HTERT RPE-1 (cell line): ENCODE measurements around the gene PRSS53.

Experiments
- in situ Hi-C: fragments of 300-500 bp; cut with MboI; formaldehyde crosslinking; loops from 4 replicates; pipeline ENCODE4 v1.14.3; 2020; ENCODE audit warnings: low sequenced_read_pairs

PRSS53 gene

DNA sequence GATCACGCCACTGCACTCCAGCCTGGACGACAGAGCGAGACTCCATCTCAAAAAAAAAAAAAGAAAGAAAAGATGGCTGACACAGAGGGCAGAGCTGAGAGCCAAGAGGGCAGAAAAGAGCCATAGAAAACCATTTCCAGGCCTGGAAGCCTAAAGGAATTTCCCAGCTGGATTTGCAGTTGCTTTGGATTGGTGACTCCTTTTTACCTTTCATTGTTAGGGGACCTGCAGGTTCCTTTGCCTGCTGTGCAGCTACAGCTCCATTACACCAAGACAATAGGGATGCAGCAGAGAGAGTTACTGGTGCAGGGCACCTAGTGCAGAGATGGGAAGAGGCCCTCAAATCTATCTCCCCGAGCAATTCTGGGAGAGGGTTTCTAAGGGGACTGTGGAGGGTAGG lies 33.1 kb downstream of the PRSS53 start:
- in situ Hi-C loops: no loop called here

DNA sequence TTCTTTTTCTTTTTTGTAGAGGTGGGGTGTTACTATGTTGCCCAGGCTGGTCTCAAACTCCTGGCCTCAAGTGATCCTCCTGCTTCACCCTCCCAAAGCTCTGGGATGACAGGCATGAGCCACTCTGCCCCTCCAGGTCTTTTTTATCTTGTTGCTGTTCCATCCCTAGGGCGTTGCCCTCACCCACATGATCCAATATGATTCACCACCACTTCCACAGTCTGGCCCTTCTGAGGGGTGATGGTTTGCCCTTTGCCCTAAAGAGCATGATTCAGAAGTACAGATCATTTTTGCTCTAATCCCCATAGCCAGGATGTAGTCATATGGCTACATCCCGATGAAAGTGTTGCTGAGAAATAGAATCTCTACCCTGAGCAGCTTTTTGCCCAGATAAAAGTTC lies 36.6 kb downstream of the PRSS53 start:
- in situ Hi-C loops: no loop called here

DNA sequence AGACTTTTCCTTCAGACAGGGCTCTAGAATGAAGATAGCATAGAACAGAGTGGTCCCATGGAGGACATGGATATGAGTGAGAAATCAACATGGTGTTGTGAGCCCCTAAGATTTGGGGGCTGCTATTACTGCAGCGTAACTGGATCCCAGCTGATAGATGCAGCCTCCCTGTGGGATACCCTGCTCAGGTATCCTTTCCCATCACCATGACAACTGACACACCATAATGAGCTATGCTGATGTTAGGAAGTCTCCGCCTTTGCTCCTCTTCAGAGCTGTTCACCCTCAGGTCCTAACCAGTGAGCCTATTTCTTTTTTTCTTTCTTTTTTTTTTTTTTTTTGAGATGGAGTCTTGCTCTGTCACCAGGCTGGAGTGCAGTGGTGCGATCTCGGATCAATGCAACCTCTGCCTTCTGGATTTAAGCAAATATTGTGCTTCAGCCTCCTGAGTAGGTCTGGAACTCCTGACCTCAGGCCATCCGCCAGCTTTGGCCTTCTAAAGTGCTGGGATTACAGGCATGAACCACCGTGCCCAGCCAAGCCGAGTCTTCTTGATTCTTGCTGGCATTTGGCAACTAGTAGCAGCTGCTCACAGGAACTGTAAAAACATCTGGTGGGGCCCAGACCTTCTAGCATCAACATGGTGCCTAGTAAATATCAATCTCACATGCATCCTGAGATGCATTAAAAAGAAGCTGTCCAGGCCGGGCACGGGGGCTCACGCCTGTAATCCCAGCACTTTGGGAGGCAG lies 38.3 kb downstream of the PRSS53 start:
- in situ Hi-C loops: no loop called here

DNA sequence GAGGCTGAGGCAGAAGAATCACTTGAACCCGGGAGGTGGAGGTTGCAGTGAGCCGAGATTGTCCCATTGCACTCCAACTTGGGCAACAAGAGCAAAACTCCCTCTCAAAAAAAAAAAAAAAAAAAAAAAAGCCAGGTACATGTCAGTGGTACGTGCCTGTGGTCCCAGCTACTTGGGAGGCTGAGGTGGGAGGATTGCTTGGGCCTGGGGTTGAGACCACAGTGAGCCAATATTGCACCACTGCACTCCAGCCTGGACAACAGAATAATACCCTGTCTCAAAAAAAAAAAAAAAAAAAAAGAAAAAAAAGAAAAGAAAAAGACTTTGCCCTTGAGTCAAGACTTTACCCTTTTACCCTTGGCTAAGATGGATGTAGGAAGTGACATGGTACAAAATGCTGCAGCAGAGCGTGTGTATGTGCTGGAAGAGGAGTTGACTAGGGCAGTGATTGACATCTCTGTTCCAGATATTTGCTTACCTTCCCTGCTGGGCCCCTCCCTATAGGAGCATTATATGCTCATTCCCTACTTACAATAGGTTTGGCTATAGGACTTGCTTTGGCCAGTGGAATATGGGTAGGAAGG lies 44.8 kb downstream of the PRSS53 start:
- in situ Hi-C loops: no loop called here

DNA sequence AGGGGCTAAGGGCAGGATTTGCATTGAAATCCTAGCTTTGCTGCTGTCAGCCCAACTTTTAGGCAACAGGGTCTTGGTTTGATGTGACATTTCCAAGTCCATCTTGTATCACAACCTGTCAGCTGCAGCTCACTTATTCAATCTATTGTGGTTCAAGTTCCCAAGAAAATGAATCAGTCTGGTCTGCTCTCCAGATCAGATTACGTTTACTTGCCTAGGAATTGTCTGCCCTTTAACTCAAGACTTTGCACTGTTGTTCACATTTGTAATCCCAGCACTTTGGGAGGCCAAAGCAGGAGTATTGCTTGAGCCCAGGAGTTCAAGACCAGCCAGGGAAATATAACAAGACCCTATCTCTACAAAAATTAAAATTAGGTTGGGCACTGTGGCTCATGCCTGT lies 45.4 kb downstream of the PRSS53 start:
- in situ Hi-C loops: no loop called here

DNA sequence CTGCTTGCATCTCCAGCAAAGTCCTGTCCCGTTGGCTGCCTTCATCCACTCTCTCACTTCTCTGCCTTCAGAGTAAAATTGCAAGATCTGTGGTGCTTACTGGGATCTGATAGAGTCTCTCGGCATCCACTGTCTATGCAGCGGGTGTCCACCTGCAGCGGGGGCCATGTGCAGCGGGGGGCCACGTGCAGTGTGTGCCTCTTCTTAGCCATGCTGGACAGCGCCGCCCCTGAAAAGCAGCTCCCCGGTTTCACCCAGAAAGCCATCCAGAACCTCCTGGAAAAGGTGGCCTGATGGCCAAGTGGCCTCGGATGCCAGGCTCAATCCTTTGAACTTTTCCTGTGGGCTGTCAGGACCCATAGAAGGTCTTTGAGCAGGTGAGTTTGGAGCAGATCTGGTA lies 45.9 kb downstream of the PRSS53 start:
- in situ Hi-C loops: no loop called here

DNA sequence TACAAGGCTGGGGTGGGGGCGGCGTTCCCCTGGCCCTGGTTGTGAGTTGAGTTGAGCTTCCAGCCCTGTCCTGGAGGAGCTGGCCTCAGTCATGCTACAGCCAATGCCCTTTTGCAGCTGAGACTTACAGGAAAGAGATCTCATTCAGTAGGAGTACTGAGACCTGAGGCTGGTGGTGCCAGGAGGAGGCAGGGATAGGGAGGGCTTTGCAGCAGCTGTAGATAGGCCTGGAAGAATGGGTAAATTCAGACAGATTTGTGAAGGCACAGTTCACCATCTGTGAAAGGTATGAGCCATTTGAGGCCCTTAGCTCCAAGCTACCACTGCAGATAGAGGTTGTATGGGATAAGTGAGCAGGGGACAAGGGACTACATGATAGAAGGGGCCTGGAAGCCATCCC lies 49.8 kb downstream of the PRSS53 start:
- in situ Hi-C loops: no loop called here

DNA sequence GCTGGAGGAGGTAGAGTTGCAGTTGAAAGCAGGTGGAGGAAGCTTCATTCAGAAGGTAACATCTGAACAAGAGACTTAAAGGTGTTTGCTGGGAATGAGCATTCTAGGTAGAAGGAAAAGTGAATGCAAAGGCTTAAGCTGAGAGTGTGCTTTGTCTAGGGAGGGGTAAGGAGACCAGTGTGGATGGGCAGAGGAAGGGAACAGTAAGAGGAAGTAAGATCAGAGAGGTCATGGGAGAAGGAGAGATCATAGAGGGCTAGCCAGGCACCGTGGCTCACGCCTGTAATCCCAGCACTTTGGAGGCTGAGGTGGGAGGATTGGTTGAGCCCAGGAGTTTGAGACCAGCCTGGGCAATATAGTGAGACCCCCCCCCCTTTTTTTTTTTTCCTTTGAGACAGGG lies 52.1 kb downstream of the PRSS53 start:
- in situ Hi-C loops: no loop called here

DNA sequence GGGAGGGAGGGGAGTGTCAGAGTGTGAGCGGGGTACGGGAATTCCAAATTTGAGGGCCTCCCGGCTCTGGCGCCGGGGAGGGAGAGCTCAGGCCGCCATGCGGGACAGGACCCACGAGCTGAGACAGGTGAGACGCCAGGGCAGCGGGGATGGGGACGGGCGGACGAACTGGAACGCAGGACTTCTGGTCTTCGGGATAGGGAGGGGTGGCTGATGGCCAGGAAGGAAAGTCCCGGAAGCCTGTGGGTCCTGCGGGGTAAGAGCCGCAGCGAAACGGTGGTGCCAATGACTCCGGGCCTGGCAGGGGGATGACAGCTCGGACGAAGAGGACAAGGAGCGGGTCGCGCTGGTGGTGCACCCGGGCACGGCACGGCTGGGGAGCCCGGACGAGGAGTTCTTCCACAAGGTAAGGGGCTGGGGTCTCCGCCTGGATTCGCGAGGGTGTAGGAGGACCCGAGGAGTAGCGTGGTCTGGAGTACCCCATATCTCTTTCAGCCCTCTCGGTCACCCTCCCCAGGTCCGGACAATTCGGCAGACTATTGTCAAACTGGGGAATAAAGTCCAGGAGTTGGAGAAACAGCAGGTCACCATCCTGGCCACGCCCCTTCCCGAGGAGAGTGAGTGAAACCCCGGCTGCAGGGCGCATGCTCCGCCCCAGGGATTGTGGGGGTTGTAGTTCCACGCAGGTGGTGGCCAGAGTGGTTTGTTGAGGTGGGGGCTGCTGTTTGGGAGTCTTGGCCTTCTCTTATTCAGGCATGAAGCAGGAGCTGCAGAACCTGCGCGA lies 54.8 kb downstream of the PRSS53 start:
- in situ Hi-C loops: no loop called here
